Measurements from ENCODE around the gene DGKI.

Gene DGKI

DNA sequence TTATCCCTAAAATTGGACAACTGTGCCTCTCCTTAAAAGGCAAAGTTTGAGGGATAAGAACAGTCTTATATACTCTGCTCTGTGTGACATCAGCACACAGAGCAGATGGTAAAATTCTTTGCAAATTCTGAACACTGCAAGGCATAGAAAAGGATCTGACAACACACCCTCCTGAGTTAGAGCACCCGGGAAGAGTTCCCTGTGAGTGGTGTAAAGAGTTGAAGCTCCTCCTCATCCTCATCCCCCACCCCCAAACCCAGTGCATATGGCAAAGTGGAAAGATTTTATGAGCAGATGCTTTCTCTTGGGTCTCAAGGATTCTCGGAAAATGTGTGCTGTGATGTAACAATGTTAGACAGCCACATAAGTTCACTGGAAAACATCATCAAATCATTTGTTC lies 40.0 kb upstream of the DGKI start:
- Histone ChIP-seq H3K4me1 (ENCODE audit: insufficient read depth, low read length, severe bottlenecking) (no peaks in the 10 kb centered on the region), H3K79me2 (ENCODE audit: insufficient read depth, low read length) (no peaks in the 10 kb centered on the region), H3K36me3 (ENCODE audit: insufficient read depth, low read length) (no peaks in the 10 kb centered on the region), H3K9me3 (ENCODE audit: low read length) (no peaks in the 10 kb centered on the region), H3F3A (ENCODE audit: insufficient read depth, low read length) (no peaks in the 10 kb centered on the region), H3K9me2 (ENCODE audit: low read depth, low read length) (no peaks in the 10 kb centered on the region), H3K27ac (ENCODE audit: low read depth, low read length, poor library complexity, severe bottlenecking) (no peak overlapping the region), H2AFZ (ENCODE audit: low read length) (no peak overlapping the region), H3K4me3 (ENCODE audit: low read depth, low read length, poor library complexity, severe bottlenecking) (no peak overlapping the region), H3K27me3 (ENCODE audit: insufficient read depth, low read length) (0 out of 2 replicates have a peak, but pooled peaks cover 4% of the 10 kb centered on the region), H3K9ac (ENCODE audit: low read length) (no peak overlapping the region), H4K20me1 (ENCODE audit: insufficient read depth, low read length) (no peaks in the 10 kb centered on the region), H3K4me2 (ENCODE audit: low read length) (no peak overlapping the region)
- TF ChIP-seq CTCF (IDR thresholded peaks at IDR 0.05; ENCODE audit: low read length), result no peak
- no peak for TF ChIP-seq EZH2 (IDR thresholded peaks at IDR 0.05; ENCODE audit: borderline replicate concordance, low read length)

- Histone ChIP-seq H3K9me2 (ENCODE audit: low read depth, low read length) (no peaks in the 10 kb centered on the region), H3K27me3 (ENCODE audit: insufficient read depth, low read length) (0 out of 2 replicates have a peak, but pooled peaks cover 4% of the 10 kb centered on the region), H3K4me1 (ENCODE audit: insufficient read depth, low read length, severe bottlenecking) (no peaks in the 10 kb centered on the region), H3K36me3 (ENCODE audit: insufficient read depth, low read length) (no peaks in the 10 kb centered on the region), H4K20me1 (ENCODE audit: insufficient read depth, low read length) (no peaks in the 10 kb centered on the region), H3K9ac (ENCODE audit: low read length) (no peak overlapping the region), H3K4me3 (ENCODE audit: low read depth, low read length, poor library complexity, severe bottlenecking) (no peak overlapping the region), H2AFZ (ENCODE audit: low read length) (no peak overlapping the region), H3K79me2 (ENCODE audit: insufficient read depth, low read length) (no peaks in the 10 kb centered on the region), H3K27ac (ENCODE audit: low read depth, low read length, poor library complexity, severe bottlenecking) (no peak overlapping the region), H3K4me2 (ENCODE audit: low read length) (no peak overlapping the region), H3K9me3 (ENCODE audit: low read length) (no peaks in the 10 kb centered on the region), H3F3A (ENCODE audit: insufficient read depth, low read length) (no peaks in the 10 kb centered on the region)
- TF ChIP-seq CTCF (IDR thresholded peaks at IDR 0.05; ENCODE audit: low read length) (no peak), EZH2 (IDR thresholded peaks at IDR 0.05; ENCODE audit: borderline replicate concordance, low read length) (no peak)
Observed at GRCh38 chr7:137886281-137886680, 39.5 kb upstream of the DGKI start.

DNA sequence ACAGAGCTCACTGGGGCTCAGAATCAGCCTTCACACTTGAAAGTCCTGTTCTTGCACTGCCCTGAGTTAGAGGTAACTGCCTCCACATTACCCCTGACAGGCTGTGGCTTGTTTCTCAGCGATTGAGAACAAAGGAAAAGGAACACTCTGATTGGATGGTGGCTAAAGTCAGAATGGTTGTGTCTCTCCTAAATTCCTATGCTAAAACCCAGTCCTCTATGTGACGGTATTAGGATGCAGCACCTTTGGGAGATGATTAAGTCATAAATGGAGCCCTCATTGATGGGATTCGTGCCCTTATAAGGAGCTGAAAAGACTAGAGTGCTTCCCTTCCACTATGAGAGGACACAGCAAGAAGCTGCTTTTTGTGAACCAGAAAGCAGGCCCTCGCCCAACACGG lies 38.9 kb upstream of the DGKI start:
- Histone ChIP-seq H3K4me1 (ENCODE audit: insufficient read depth, low read length, severe bottlenecking) (no peaks in the 10 kb centered on the region), H3F3A (ENCODE audit: insufficient read depth, low read length) (no peaks in the 10 kb centered on the region), H3K79me2 (ENCODE audit: insufficient read depth, low read length) (no peaks in the 10 kb centered on the region), H3K4me2 (ENCODE audit: low read length) (no peak overlapping the region), H3K27me3 (ENCODE audit: insufficient read depth, low read length) (0 out of 2 replicates have a peak, but pooled peaks cover 4% of the 10 kb centered on the region), H3K27ac (ENCODE audit: low read depth, low read length, poor library complexity, severe bottlenecking) (no peak overlapping the region), H3K4me3 (ENCODE audit: low read depth, low read length, poor library complexity, severe bottlenecking) (no peak overlapping the region), H4K20me1 (ENCODE audit: insufficient read depth, low read length) (no peaks in the 10 kb centered on the region), H3K36me3 (ENCODE audit: insufficient read depth, low read length) (no peaks in the 10 kb centered on the region), H3K9ac (ENCODE audit: low read length) (no peak overlapping the region), H3K9me2 (ENCODE audit: low read depth, low read length) (no peaks in the 10 kb centered on the region), H3K9me3 (ENCODE audit: low read length) (no peaks in the 10 kb centered on the region), H2AFZ (ENCODE audit: low read length) (no peak overlapping the region)
- TF ChIP-seq CTCF (IDR thresholded peaks at IDR 0.05; ENCODE audit: low read length) (no peak), EZH2 (IDR thresholded peaks at IDR 0.05; ENCODE audit: borderline replicate concordance, low read length) (no peak)
